Naive thymus-derived CD8-positive, alpha-beta T cell (primary cell): ENCODE data around the gene GMIP. TPM values are rescaled to one million over a fixed set of nuclear protein-coding genes. Genes with fewer than 3 reads are reported as not detected.
"Not testable (repeated sequence)": the region's sequence is repeated elsewhere in the genome, so short reads cannot be mapped to it uniquely, and the experiment has no call there.

Experiments
- ATAC-seq, 2 donors: fragments of 150-1000 bp; cut with Tn5 transposase in 1 of 2; sonication (Bioruptor Pico), chemical (Tn5 transposase) in 1 of 2; 1 replicate in 1 of 2; 2 replicates in 1 of 2; pipeline ENCODE4 v1.10.0; 2021; ENCODE audit warnings: mild to moderate bottlenecking in 2 of 2, moderate library complexity in 2 of 2
- POLR2A ChIA-PET: fragments of 350-600 bp; sonication (Branson Sonifier 250); formaldehyde crosslinking; loops from one replicate; lab custom pipeline; 2021; ENCODE audit warnings: antibody characterized with exemption; lab: Charles Lee
- DNase-seq, 10 donors: peaks; one replicate each; pipeline versions ENCODE4 v3.0.0 to v3.0.0-alpha.2; 2020 to 2022
- H3K27ac Mint-ChIP-seq, 10 donors: one replicate each; pipeline ENCODE4 v1.8.0; 2020 to 2022; ENCODE audit warnings: mild to moderate bottlenecking in 10 of 10, mixed read lengths in 10 of 10, moderate library complexity in 4 of 10, inconsistent platforms in 1 of 10
- H3K27me3 Mint-ChIP-seq, 5 donors: one replicate each; pipeline ENCODE4 v1.8.0; 2021 to 2022; ENCODE audit warnings: mixed read lengths in 5 of 5
- H3K36me3 Mint-ChIP-seq, 3 donors: one replicate each; pipeline ENCODE4 v1.8.0; 2020 to 2022; ENCODE audit warnings: mixed read lengths in 3 of 3, mild to moderate bottlenecking in 2 of 3, inconsistent platforms in 1 of 3
- H3K4me1 Mint-ChIP-seq, 4 donors: one replicate each; pipeline ENCODE4 v1.8.0; 2021 to 2022; ENCODE audit warnings: mixed read lengths in 4 of 4
- H3K4me3 Mint-ChIP-seq, 10 donors: one replicate each; pipeline ENCODE4 v1.8.0; 2020 to 2022; ENCODE audit warnings: mild to moderate bottlenecking in 10 of 10, mixed read lengths in 10 of 10, moderate library complexity in 6 of 10, inconsistent platforms in 1 of 10
- H3K9me3 Mint-ChIP-seq, 9 donors: one replicate each; pipeline ENCODE4 v1.8.0; 2020 to 2022; ENCODE audit warnings: mixed read lengths in 9 of 9, mild to moderate bottlenecking in 3 of 9, inconsistent platforms in 1 of 9, moderate library complexity in 1 of 9
- polyA plus RNA-seq, 3 donors: library from polyadenylated mRNA; unstranded; fragments of 300-500 nt; fragmentation: Illumina TruSeq; gene quantifications; one replicate each; pipeline ENCODE4 v1.2.3, GENCODE V29; 2021
- total RNA-seq, 8 experiments: library from RNA in 2 of 8; stranded (reverse) in 2 of 8; gene quantifications; one replicate each; pipeline ENCODE4 v1.2.3 and lab custom pipeline; 2021 to 2026

GMIP gene
- total and polyA plus RNA-seq, 5 experiments from 2014 or later: 40.6 to 135 (median 72.4) TPM

GRCh38 chr19:19600793-19601330, 42.6 kb downstream of the GMIP start:
- Mint-ChIP-seq H3K4me1 (peaks cover 28 to 75% (median 60%) of the 10 kb centered on the region in 4 donors), H3K4me3 (peak overlapping the region in 9 of 10 donors; percentile 1 to 74 (median 53)), H3K36me3 (peaks cover 0 to 2% (median 2%) of the 10 kb centered on the region in 3 donors), H3K27ac (peak overlapping the region; percentile 57 to 94 (median 83)), H3K9me3 (no peaks in the 10 kb centered on the region), H3K27me3 (no peaks in the 10 kb centered on the region)
- ATAC-seq (no peak), DNase-seq (no peak)
- POLR2A ChIA-PET: interaction anchor here (0.7 to 7.5 kb wide), 6 partner anchors 8 to 965 kb away, joined by 3 to 39 read pairs (median 7); partner anchors contain the start of gene ZNF737

GRCh38 chr19:19598728-19599451, 44.6 kb downstream of the GMIP start:
- peak; percentile 67 to 74 for ATAC-seq
- Mint-ChIP-seq H3K27ac (peak overlapping the region; percentile 90 to 99 (median 98)), H3K4me1 (peaks cover 32 to 80% (median 66%) of the 10 kb centered on the region in 4 donors), H3K4me3 (peak overlapping the region; percentile 62 to 87 (median 80))
- DNase-seq: peak; percentile 40 to 89 (median 76)
- H3K36me3 Mint-ChIP-seq, H3K27me3 Mint-ChIP-seq, H3K9me3 Mint-ChIP-seq: not testable (repeated sequence)
- POLR2A ChIA-PET: interaction anchor here (0.5 to 4.2 kb wide), 29 partner anchors 8 to 1590 kb away, joined by 3 to 35 read pairs (median 4); partner anchors contain the start of genes ATP13A1, GMIP, LPAR2 and NDUFA13

GRCh38 chr19:19597809-19598306, 45.6 kb downstream of the GMIP start:
- peak overlapping the region; percentile 90 to 99 (median 98) for H3K27ac Mint-ChIP-seq
- ATAC-seq (peak; percentile 69 to 81), DNase-seq (peak in 8 of 10 donors; percentile 62 to 87 (median 76))
- H3K9me3 Mint-ChIP-seq: no peaks in the 10 kb centered on the region
- POLR2A ChIA-PET: interaction anchor here (0.6 to 4.2 kb wide), 21 partner anchors 9 to 268 kb away, joined by 3 to 35 read pairs (median 5); partner anchors contain the start of genes ATP13A1, GMIP, LPAR2 and NDUFA13
- no peaks in the 10 kb centered on the region for H3K27me3 Mint-ChIP-seq
- peak overlapping the region; percentile 62 to 87 (median 80) for H3K4me3 Mint-ChIP-seq
- peaks cover 26 to 76% (median 57%) of the 10 kb centered on the region in 4 donors for H3K4me1 Mint-ChIP-seq
- peaks cover 0 to 6% (median 2%) of the 10 kb centered on the region in 3 donors for H3K36me3 Mint-ChIP-seq

DNA sequence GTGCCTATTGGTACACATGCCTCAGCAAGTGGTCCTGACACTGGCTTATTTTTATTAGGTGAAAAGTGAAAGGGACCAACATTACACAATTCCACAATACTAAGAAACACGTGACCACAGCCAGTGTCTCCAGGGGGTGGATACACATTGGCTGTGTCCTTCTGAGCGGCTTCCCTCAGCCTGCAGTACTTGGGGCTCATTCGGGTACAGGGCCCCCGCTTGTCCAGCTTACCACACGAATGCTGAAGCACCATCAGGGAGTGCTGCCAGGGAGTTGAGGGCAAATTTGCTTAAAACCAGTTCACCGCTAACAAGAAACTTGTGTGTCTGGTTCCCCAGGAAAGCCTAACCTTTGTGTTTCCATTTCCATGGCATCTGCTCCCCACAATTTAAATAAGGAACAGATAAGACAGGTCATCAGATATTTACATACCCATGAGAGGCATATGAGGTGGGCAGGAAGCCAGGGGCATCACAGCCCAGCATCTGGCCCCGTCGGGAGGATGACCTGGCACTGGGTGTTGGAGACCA, 48.2 kb downstream of the GMIP start:
- POLR2A ChIA-PET: interaction anchor here (1.6 to 4.2 kb wide), 2 partner anchors 24 to 73 kb away, joined by 3 to 35 read pairs; partner anchors contain the start of genes PBX4 and ZNF101
- ATAC-seq (no peak), DNase-seq (no peak)
- Mint-ChIP-seq H3K4me3 (no peak overlapping the region), H3K36me3 (peaks cover 0 to 10% (median 4%) of the 10 kb centered on the region in 3 donors), H3K27ac (peak overlapping the region; percentile 27 to 98 (median 82)), H3K9me3 (no peaks in the 10 kb centered on the region), H3K27me3 (no peaks in the 10 kb centered on the region), H3K4me1 (peaks cover 17 to 66% (median 48%) of the 10 kb centered on the region in 4 donors)

DNA sequence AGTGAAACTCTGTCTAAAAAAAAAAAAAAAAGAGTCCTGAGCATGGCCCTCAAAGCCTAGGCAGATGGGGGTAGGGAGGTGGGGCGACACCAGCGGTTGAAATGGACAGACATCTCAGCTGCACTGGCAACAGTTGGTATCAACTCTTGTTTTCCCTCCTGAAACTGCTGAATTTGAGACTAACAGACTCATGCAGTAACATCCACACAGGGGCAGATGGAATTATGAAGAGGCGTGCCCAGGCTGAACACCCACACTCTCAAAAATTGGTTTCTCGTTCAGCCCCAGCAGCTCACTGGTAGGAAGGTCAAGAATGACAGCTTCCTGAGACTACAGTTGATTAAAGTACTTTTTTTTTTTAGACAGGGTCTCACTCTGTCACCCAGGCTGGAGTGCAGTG, 49.1 kb downstream of the GMIP start:
- H3K4me3 Mint-ChIP-seq: no peak overlapping the region
- no peak for ATAC-seq
- no peaks in the 10 kb centered on the region for H3K27me3 Mint-ChIP-seq
- DNase-seq: no peak
- H3K36me3 Mint-ChIP-seq: peaks cover 0 to 10% (median 4%) of the 10 kb centered on the region in 3 donors
- H3K27ac Mint-ChIP-seq: peak overlapping the region in 4 of 10 donors; percentile 9 to 81 (median 33)
- peaks cover 24 to 68% (median 55%) of the 10 kb centered on the region in 4 donors for H3K4me1 Mint-ChIP-seq
- POLR2A ChIA-PET: no interaction called here
- H3K9me3 Mint-ChIP-seq: no peaks in the 10 kb centered on the region

- Mint-ChIP-seq H3K27ac (peak overlapping the region in 2 of 10 donors; percentile 65 to 75), H3K4me3 (no peak overlapping the region), H3K36me3 (peaks cover 0 to 13% (median 4%) of the 10 kb centered on the region in 3 donors), H3K27me3 (no peaks in the 10 kb centered on the region), H3K4me1 (peaks cover 20 to 64% (median 51%) of the 10 kb centered on the region in 4 donors), H3K9me3 (no peaks in the 10 kb centered on the region)
- DNase-seq (no peak), ATAC-seq (no peak)
- POLR2A ChIA-PET: interaction anchor here (0.5 to 5.6 kb wide), 3 partner anchors 10 to 273 kb away, joined by 3 to 39 read pairs (median 4); no protein-coding TSS in a partner anchor
These were observed 50.8 kb downstream of the GMIP start for GRCh38 chr19:19592690-19593089.

GRCh38 chr19:19591133-19591825, 52.2 kb downstream of the GMIP start:
- Mint-ChIP-seq H3K36me3 (peaks cover 0 to 12% (median 2%) of the 10 kb centered on the region in 3 donors), H3K27ac (peak overlapping the region; percentile 47 to 90 (median 82)), H3K9me3 (no peaks in the 10 kb centered on the region), H3K4me1 (peaks cover 19 to 55% (median 43%) of the 10 kb centered on the region in 4 donors), H3K4me3 (peak overlapping the region in 5 of 10 donors; percentile 26 to 67 (median 39)), H3K27me3 (no peaks in the 10 kb centered on the region)
- peak in 4 of 10 donors; percentile 26 to 71 (median 28) for DNase-seq
- peak; percentile 77 to 78 for ATAC-seq
- POLR2A ChIA-PET: interaction anchor here (0.6 to 5.6 kb wide), 6 partner anchors 10 to 53 kb away, joined by 3 to 39 read pairs (median 4); partner anchors contain the start of gene GMIP

GRCh38 chr19:19588546-19588945, 54.9 kb downstream of the GMIP start:
- Mint-ChIP-seq H3K36me3 (peaks cover 0 to 18% (median 4%) of the 10 kb centered on the region in 3 donors), H3K27me3 (no peaks in the 10 kb centered on the region), H3K4me3 (peak overlapping the region in 4 of 10 donors; percentile 7 to 54 (median 44)), H3K27ac (peak overlapping the region in 7 of 10 donors; percentile 25 to 91 (median 67)), H3K9me3 (no peaks in the 10 kb centered on the region), H3K4me1 (peaks cover 18 to 42% (median 34%) of the 10 kb centered on the region in 4 donors)
- ATAC-seq: no peak
- POLR2A ChIA-PET: interaction anchor here (0.7 to 5.6 kb wide), 4 partner anchors 10 to 277 kb away, joined by 3 to 39 read pairs (median 4); partner anchors contain the start of gene ZNF253
- no peak for DNase-seq

DNA sequence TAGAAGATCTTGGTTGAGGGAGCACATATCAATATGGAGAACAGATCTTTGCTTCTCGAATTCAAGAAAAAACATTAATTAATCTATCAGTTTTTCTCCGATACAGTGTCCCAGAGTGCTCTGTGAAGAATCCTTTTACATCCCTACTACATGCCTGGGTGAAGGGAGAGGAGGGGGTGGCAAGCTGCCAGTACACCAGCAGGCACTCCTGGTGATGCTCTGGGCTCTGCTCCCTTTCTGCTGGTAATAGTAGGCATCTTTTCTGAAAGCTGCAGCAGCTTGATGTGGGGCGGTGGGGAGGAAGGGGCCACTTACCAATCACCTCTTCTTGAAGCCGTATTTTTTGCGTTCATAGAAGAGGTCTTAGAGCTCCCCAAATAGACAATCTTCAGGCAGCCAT, 55.7 kb downstream of the GMIP start:
- ATAC-seq (no peak), DNase-seq (no peak)
- Mint-ChIP-seq H3K9me3 (no peaks in the 10 kb centered on the region), H3K4me3 (peak overlapping the region in 2 of 10 donors; percentile 40 to 62), H3K27ac (peak overlapping the region in 5 of 10 donors; percentile 28 to 84 (median 46)), H3K27me3 (no peaks in the 10 kb centered on the region), H3K36me3 (peaks cover 0 to 17% (median 4%) of the 10 kb centered on the region in 3 donors), H3K4me1 (peaks cover 18 to 38% (median 34%) of the 10 kb centered on the region in 4 donors)
- POLR2A ChIA-PET: interaction anchor here (5.6 kb wide), 1 partner anchor 15 kb away, joined by 39 read pairs; no protein-coding TSS in a partner anchor

GRCh38 chr19:19584356-19584755, 59.1 kb downstream of the GMIP start:
- H3K9me3 Mint-ChIP-seq: no peaks in the 10 kb centered on the region
- ATAC-seq (no peak), DNase-seq (no peak)
- POLR2A ChIA-PET: interaction anchor here (0.8 to 1.6 kb wide), 3 partner anchors 14 to 49 kb away, joined by 3 to 6 read pairs (median 3); no protein-coding TSS in a partner anchor
- no peak overlapping the region for H3K4me3 Mint-ChIP-seq
- peaks cover 0 to 14% (median 2%) of the 10 kb centered on the region in 3 donors for H3K36me3 Mint-ChIP-seq
- H3K4me1 Mint-ChIP-seq: peaks cover 11 to 42% (median 30%) of the 10 kb centered on the region in 4 donors
- peak overlapping the region in 1 of 10 donors; percentile 43 for H3K27ac Mint-ChIP-seq
- no peaks in the 10 kb centered on the region for H3K27me3 Mint-ChIP-seq

- POLR2A ChIA-PET: interaction anchor here (1.1 to 1.7 kb wide), 4 partner anchors 9 to 27 kb away, joined by 3 to 9 read pairs (median 4); no protein-coding TSS in a partner anchor
- H3K27ac Mint-ChIP-seq: peak overlapping the region in 5 of 10 donors; percentile 1 to 87 (median 34)
- no peak for ATAC-seq
- no peak overlapping the region for H3K4me3 Mint-ChIP-seq
- no peak for DNase-seq
- no peaks in the 10 kb centered on the region for H3K27me3 Mint-ChIP-seq
- H3K36me3 Mint-ChIP-seq: peaks cover 0 to 11% (median 2%) of the 10 kb centered on the region in 3 donors
- peaks cover 0 to 28% (median 21%) of the 10 kb centered on the region in 4 donors for H3K4me1 Mint-ChIP-seq
- H3K9me3 Mint-ChIP-seq: no peaks in the 10 kb centered on the region
These were observed 61.0 kb downstream of the GMIP start for GRCh38 chr19:19582471-19582870.
